ENCODE measurements around the gene IL18BP.

DNA sequence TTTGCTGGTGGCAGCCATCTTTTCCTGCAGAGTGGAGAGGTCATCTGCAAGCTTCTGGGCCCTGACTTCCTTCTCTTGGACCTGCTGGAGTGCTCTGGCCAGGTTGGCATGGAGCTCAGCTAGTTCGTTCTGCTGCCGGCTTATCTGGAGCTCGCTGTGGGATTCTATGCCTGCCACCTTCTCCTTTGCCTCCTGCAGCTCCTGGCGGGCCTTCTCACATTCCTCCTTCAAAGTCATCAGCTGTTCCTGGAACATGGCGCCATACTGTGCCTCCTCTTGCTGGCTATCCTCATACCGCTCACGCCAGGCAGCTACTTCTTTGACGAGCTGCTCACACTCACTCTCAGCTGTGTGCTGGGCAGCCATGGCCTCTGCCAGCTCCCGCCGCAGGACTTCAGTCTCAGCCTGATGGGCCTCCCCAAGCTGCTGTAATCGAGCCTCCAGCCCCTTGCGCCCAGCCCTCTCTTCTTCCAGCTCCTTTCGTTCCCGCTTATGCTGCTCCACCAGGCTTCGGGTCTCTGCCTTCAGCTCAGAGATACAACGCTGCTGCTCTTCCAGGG, 16.1 kb downstream of the IL18BP start:
- TF ChIP-seq EZH2phosphoT487 (IDR thresholded peaks at IDR 0.05; ENCODE audit: borderline replicate concordance, low read depth, low read length) = no peak
- TF ChIP-seq, protein P1, sequence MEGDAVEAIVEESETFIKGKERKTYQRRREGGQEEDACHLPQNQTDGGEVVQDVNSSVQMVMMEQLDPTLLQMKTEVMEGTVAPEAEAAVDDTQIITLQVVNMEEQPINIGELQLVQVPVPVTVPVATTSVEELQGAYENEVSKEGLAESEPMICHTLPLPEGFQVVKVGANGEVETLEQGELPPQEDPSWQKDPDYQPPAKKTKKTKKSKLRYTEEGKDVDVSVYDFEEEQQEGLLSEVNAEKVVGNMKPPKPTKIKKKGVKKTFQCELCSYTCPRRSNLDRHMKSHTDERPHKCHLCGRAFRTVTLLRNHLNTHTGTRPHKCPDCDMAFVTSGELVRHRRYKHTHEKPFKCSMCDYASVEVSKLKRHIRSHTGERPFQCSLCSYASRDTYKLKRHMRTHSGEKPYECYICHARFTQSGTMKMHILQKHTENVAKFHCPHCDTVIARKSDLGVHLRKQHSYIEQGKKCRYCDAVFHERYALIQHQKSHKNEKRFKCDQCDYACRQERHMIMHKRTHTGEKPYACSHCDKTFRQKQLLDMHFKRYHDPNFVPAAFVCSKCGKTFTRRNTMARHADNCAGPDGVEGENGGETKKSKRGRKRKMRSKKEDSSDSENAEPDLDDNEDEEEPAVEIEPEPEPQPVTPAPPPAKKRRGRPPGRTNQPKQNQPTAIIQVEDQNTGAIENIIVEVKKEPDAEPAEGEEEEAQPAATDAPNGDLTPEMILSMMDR (conservative IDR thresholded peaks at IDR 0.05; ENCODE audit: low read length) = no peak

Measured in OCI-LY7 (cell line).